ENCODE data around the gene NFASC. TPM values are rescaled to one million over a fixed set of nuclear protein-coding genes. Genes with fewer than 3 reads are reported as not detected.

NFASC gene
- total and polyA plus RNA-seq, 7 experiments from 2014 or later, result 0.31 TPM; not detected in 6

DNA sequence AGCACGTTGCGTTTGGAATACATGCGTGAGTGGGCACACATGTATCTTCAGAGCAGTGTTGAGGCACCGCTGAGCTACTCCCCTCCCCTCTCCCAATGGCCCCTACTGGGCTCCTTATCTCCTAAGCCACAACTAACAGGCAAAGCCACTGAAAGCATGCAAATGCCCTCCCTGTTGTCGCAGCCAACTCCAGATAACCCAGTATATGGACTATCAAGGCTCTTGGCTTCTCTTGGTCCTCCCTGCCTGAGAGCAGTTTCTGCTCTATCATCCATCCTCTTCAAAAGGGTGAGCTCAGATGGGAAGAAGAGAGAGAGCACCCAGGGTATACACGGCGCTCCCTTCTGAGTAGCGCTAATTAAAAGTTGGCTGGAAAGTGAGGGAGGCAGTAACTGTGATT lies 113.8 kb downstream of the NFASC start:
- no peaks in the 10 kb centered on the region for H3K9me3 Mint-ChIP-seq
- H3K4me3 Mint-ChIP-seq, result no peak overlapping the region
- no peak overlapping the region for H3K4me3 ChIP-seq (ENCODE audit: low read length)
- no peaks in the 10 kb centered on the region for H3K27me3 ChIP-seq (ENCODE audit: control insufficient read depth in 2 of 2, insufficient read depth in 2 of 2, low read length in 2 of 2)
- H3K36me3 Mint-ChIP-seq, result no peaks in the 10 kb centered on the region
- CTCF ChIA-PET, result interaction anchor here (1.0 kb wide), 1 partner anchor 272 kb away, joined by 3 read pairs; no protein-coding TSS in a partner anchor
- H3K27ac Mint-ChIP-seq, result no peak overlapping the region
- no peaks in the 10 kb centered on the region for H3K4me1 ChIP-seq (ENCODE audit: control insufficient read depth in 2 of 2, insufficient read depth in 2 of 2, low read length in 2 of 2)
- no peaks in the 10 kb centered on the region for H3K36me3 ChIP-seq (ENCODE audit: control insufficient read depth in 2 of 3, insufficient read depth in 3 of 3, low read length in 3 of 3)
- ATAC-seq (no peak), DNase-seq (no peak)
- POLR2A ChIA-PET, result no interaction called here
- intact Hi-C loops (cut with micrococcal nuclease), result no loop called here
- peaks cover 0 to 9% (median 4%) of the 10 kb centered on the region in 7 donors for H3K4me1 Mint-ChIP-seq
- no peak overlapping the region for H3K27ac ChIP-seq (ENCODE audit: low read depth, low read length)
- no peaks in the 10 kb centered on the region for H3K9me3 ChIP-seq (ENCODE audit: control insufficient read depth in 2 of 3, low read length in 3 of 3)
- H3K27me3 Mint-ChIP-seq, result peaks cover 0 to 21% (median 16%) of the 10 kb centered on the region in 5 donors

DNA sequence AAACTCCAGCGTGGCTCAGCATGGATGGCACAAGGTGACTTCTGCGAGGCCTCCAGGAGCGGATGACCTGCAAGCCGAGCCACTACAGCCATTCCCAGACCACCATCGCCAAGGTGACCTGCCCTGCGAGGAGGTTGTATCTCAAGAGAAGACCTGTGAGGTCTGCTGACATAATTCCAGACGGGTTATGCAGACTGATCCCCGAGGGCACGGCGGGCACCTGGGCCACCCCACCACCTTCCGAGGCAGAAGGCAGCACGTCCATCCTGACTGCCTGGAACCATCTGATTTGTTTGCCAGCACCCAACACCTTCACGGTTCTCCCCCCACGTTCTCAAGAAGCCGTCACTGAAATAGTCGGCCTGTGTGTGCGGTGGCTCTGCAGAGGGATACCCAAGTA lies 115.5 kb downstream of the NFASC start:
- Histone ChIP-seq H3K4me3 (ENCODE audit: low read length) (no peak overlapping the region), H3K9me3 (ENCODE audit: control insufficient read depth in 2 of 3, low read length in 3 of 3) (no peaks in the 10 kb centered on the region), H3K27me3 (ENCODE audit: control insufficient read depth in 2 of 2, insufficient read depth in 2 of 2, low read length in 2 of 2) (no peaks in the 10 kb centered on the region), H3K4me1 (ENCODE audit: control insufficient read depth in 2 of 2, insufficient read depth in 2 of 2, low read length in 2 of 2) (no peaks in the 10 kb centered on the region), H3K36me3 (ENCODE audit: control insufficient read depth in 2 of 3, insufficient read depth in 3 of 3, low read length in 3 of 3) (no peaks in the 10 kb centered on the region), H3K27ac (ENCODE audit: low read depth, low read length) (no peak overlapping the region)
- H3K27ac Mint-ChIP-seq, result no peak overlapping the region
- POLR2A ChIA-PET, result no interaction called here
- CTCF ChIA-PET, result no interaction called here
- H3K36me3 Mint-ChIP-seq, result no peaks in the 10 kb centered on the region
- H3K9me3 Mint-ChIP-seq, result no peaks in the 10 kb centered on the region
- H3K27me3 Mint-ChIP-seq, result peaks cover 0 to 18% (median 16%) of the 10 kb centered on the region in 5 donors
- ATAC-seq (no peak), DNase-seq (no peak)
- intact Hi-C loops (cut with micrococcal nuclease), result no loop called here
- peaks cover 0 to 9% (median 4%) of the 10 kb centered on the region in 7 donors for H3K4me1 Mint-ChIP-seq
- H3K4me3 Mint-ChIP-seq, result no peak overlapping the region

DNA sequence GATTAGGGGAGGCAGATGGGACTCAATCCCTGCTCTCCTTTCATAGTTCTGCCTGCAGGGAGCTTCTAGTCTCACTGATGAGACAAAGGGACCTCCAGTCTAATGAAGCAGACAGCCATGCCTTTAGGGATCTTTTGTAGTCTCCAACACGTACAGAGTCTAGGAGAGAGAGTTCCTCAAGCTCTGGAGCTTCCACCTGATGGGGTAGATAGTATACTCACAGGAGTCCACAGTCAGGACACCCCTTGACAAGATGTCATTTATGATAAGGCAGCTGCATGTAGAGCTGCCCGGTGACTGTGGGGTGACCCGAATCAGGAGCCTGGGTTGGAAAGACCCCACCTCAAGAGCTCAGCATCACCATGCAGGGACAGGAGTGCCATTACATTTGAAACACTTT lies 117.0 kb downstream of the NFASC start:
- H3K36me3 Mint-ChIP-seq, result no peaks in the 10 kb centered on the region
- no peak for ATAC-seq
- H3K4me1 Mint-ChIP-seq, result peaks cover 7 to 13% (median 10%) of the 10 kb centered on the region in 7 donors
- Histone ChIP-seq H3K27ac (ENCODE audit: low read depth, low read length) (no peak overlapping the region), H3K4me3 (ENCODE audit: low read length) (no peak overlapping the region), H3K36me3 (ENCODE audit: control insufficient read depth in 2 of 3, insufficient read depth in 3 of 3, low read length in 3 of 3) (no peaks in the 10 kb centered on the region), H3K9me3 (ENCODE audit: control insufficient read depth in 2 of 3, low read length in 3 of 3) (no peaks in the 10 kb centered on the region), H3K27me3 (ENCODE audit: control insufficient read depth in 2 of 2, insufficient read depth in 2 of 2, low read length in 2 of 2) (no peaks in the 10 kb centered on the region), H3K4me1 (ENCODE audit: control insufficient read depth in 2 of 2, insufficient read depth in 2 of 2, low read length in 2 of 2) (no peaks in the 10 kb centered on the region)
- intact Hi-C loops (cut with micrococcal nuclease), result no loop called here
- no peak for DNase-seq
- no peak overlapping the region for H3K4me3 Mint-ChIP-seq
- H3K9me3 Mint-ChIP-seq, result no peaks in the 10 kb centered on the region
- H3K27me3 Mint-ChIP-seq, result peaks cover 0 to 14% (median 9%) of the 10 kb centered on the region in 5 donors
- no peak overlapping the region for H3K27ac Mint-ChIP-seq
- POLR2A ChIA-PET, result no interaction called here
- CTCF ChIA-PET, result interaction anchor here (0.9 to 1.8 kb wide), 3 partner anchors 12 to 268 kb away, joined by 3 to 6 read pairs (median 4); no protein-coding TSS in a partner anchor

DNA sequence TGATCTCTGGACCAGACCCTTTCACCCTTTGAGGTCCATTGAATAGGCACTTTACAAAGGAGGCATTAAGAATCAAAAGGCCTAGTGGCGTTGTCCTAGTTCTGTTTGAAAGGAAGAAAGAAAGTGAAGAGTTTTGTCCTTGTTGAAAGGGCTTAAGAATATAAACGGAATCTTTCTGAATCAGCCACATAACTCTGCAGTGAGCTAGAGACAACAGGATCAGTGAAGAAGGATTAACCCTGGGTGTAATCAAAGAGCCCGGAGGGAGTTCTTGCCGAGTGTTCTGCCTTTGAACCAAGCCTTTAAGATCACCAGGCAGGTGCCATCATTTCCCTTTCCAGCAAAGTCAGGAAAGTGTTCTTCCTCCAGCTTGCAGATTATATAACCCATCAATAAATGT lies 117.5 kb downstream of the NFASC start:
- H3K4me3 Mint-ChIP-seq, result no peak overlapping the region
- ATAC-seq (no peak), DNase-seq (no peak)
- no peaks in the 10 kb centered on the region for H3K9me3 Mint-ChIP-seq
- H3K36me3 Mint-ChIP-seq, result no peaks in the 10 kb centered on the region
- no peak overlapping the region for H3K27ac ChIP-seq (ENCODE audit: low read depth, low read length)
- H3K27ac Mint-ChIP-seq, result no peak overlapping the region
- H3K4me1 ChIP-seq (ENCODE audit: control insufficient read depth in 2 of 2, insufficient read depth in 2 of 2, low read length in 2 of 2), result no peaks in the 10 kb centered on the region
- H3K9me3 ChIP-seq (ENCODE audit: control insufficient read depth in 2 of 3, low read length in 3 of 3), result no peaks in the 10 kb centered on the region
- H3K27me3 Mint-ChIP-seq, result peaks cover 0 to 11% (median 4%) of the 10 kb centered on the region in 5 donors
- H3K4me1 Mint-ChIP-seq, result peaks cover 10 to 15% (median 12%) of the 10 kb centered on the region in 7 donors
- H3K27me3 ChIP-seq (ENCODE audit: control insufficient read depth in 2 of 2, insufficient read depth in 2 of 2, low read length in 2 of 2), result no peaks in the 10 kb centered on the region
- ChIA-PET CTCF (interaction anchor here (0.9 to 1.8 kb wide), 3 partner anchors 12 to 268 kb away, joined by 3 to 6 read pairs (median 4); no protein-coding TSS in a partner anchor), POLR2A (no interaction called here)
- intact Hi-C loops (cut with micrococcal nuclease), result no loop called here
- H3K36me3 ChIP-seq (ENCODE audit: control insufficient read depth in 2 of 3, insufficient read depth in 3 of 3, low read length in 3 of 3), result no peaks in the 10 kb centered on the region
- H3K4me3 ChIP-seq (ENCODE audit: low read length), result no peak overlapping the region

DNA sequence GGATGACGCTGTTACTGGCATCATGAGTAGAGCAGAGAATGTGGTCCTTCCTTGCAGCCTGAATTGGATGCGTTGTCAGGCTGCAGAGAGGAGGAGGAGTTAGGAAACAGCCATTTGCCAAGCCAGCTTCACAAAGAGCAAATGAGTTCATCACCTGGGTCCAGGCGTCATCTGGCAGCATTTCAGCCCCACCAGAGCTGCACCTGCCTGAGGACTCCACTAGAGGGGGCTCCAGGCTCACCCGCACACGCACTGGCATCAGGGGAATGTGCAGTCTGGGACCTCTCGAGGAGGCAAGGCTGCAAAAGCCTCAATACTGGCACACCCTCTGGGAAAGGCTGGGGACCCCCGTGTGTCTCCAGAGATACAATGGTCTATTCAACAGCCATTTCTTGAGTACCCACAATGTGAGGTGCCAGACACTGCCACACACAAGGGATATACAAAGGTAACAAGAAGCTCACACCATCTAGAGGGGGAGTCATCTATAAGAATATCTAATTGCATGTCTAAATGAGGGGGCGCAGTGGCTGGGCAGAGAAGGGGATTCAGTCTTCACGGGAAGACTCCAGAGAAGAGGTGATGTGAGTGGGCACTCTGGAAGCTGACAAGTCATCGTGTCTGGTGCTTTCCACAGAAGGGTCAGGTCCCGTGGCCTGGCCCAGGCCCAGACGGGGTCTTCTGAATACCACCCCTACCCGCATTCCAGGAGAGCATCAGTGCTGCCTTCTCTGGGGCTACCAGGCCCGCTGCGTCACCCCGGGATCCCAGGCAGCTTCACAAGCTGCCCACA lies 118.8 kb downstream of the NFASC start:
- H3K4me3 ChIP-seq (ENCODE audit: low read length), result no peak overlapping the region
- no peaks in the 10 kb centered on the region for H3K9me3 Mint-ChIP-seq
- intact Hi-C loops (cut with micrococcal nuclease), result loop anchor here (1.0 kb wide), 3 partner anchors 72 to 267 kb away; no protein-coding TSS in a partner anchor
- peak; percentile 25 to 57 (median 44) for DNase-seq
- H3K36me3 ChIP-seq (ENCODE audit: control insufficient read depth in 2 of 3, insufficient read depth in 3 of 3, low read length in 3 of 3), result no peaks in the 10 kb centered on the region
- H3K27ac ChIP-seq (ENCODE audit: low read depth, low read length), result no peak overlapping the region
- ChIA-PET POLR2A (no interaction called here), CTCF (interaction anchor here (1.0 to 1.8 kb wide), 5 partner anchors 17 to 152 kb away, joined by 3 to 6 read pairs (median 5); no protein-coding TSS in a partner anchor)
- no peaks in the 10 kb centered on the region for H3K9me3 ChIP-seq (ENCODE audit: control insufficient read depth in 2 of 3, low read length in 3 of 3)
- no peak overlapping the region for H3K4me3 Mint-ChIP-seq
- no peaks in the 10 kb centered on the region for H3K4me1 ChIP-seq (ENCODE audit: control insufficient read depth in 2 of 2, insufficient read depth in 2 of 2, low read length in 2 of 2)
- no peaks in the 10 kb centered on the region for H3K36me3 Mint-ChIP-seq
- peaks cover 0 to 8% (median 4%) of the 10 kb centered on the region in 5 donors for H3K27me3 Mint-ChIP-seq
- peak overlapping the region in 1 of 9 donors; percentile 24 for H3K27ac Mint-ChIP-seq
- peaks cover 10 to 22% (median 16%) of the 10 kb centered on the region in 7 donors for H3K4me1 Mint-ChIP-seq
- peak; percentile 83 for ATAC-seq
- H3K27me3 ChIP-seq (ENCODE audit: control insufficient read depth in 2 of 2, insufficient read depth in 2 of 2, low read length in 2 of 2), result no peaks in the 10 kb centered on the region

DNA sequence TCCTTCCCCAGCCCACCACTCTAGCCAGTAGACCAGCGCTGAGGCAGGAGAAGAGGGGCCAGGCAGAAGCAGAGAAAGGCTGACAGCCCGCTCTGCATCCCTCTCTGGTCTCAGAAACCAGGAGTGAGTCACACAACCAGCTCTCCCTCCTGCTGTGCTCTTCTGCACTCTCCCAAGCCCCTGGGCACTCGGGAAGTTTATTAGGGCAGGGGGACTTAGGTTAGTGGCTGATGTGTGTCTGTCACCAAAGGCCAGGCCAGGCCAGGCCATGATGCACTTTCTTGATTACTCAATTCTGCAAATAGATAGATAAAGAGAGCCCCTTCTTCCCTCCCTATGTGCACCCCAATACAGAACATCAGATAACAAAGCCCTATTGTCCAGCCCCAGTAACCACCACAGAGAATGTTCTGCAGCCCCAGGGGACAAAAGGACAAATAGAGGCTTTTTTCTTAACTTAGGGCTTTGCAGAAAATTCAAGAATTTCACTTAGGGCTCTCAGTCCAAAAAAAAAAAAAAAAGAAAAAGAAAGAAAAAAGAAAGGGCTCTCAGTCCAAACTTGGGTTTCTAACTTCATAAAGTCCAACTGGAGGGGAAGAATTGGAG lies 119.5 kb downstream of the NFASC start:
- H3K4me3 Mint-ChIP-seq, result no peak overlapping the region
- Histone ChIP-seq H3K27me3 (ENCODE audit: control insufficient read depth in 2 of 2, insufficient read depth in 2 of 2, low read length in 2 of 2) (no peaks in the 10 kb centered on the region), H3K36me3 (ENCODE audit: control insufficient read depth in 2 of 3, insufficient read depth in 3 of 3, low read length in 3 of 3) (no peaks in the 10 kb centered on the region), H3K27ac (ENCODE audit: low read depth, low read length) (no peak overlapping the region), H3K4me1 (ENCODE audit: control insufficient read depth in 2 of 2, insufficient read depth in 2 of 2, low read length in 2 of 2) (no peaks in the 10 kb centered on the region), H3K9me3 (ENCODE audit: control insufficient read depth in 2 of 3, low read length in 3 of 3) (no peaks in the 10 kb centered on the region), H3K4me3 (ENCODE audit: low read length) (no peak overlapping the region)
- intact Hi-C loops (cut with micrococcal nuclease), result no loop called here
- H3K9me3 Mint-ChIP-seq, result no peaks in the 10 kb centered on the region
- DNase-seq (no peak), ATAC-seq (no peak)
- POLR2A ChIA-PET, result no interaction called here
- no peaks in the 10 kb centered on the region for H3K36me3 Mint-ChIP-seq
- peaks cover 10 to 22% (median 16%) of the 10 kb centered on the region in 7 donors for H3K4me1 Mint-ChIP-seq
- H3K27ac Mint-ChIP-seq, result no peak overlapping the region
- CTCF ChIA-PET, result interaction anchor here (1.3 to 1.5 kb wide), 3 partner anchors 18 to 151 kb away, joined by 3 to 6 read pairs (median 5); no protein-coding TSS in a partner anchor
- H3K27me3 Mint-ChIP-seq, result peaks cover 0 to 5% (median 2%) of the 10 kb centered on the region in 5 donors
